Measurements from ENCODE around the gene SLCO1B1. TPM values are rescaled to one million over a fixed set of nuclear protein-coding genes. Genes with fewer than 3 reads are reported as not detected.

SLCO1B1 gene
- total RNA-seq, 1 donor from 2014 or later: not detected

GRCh38 chr12:21264232-21264631, 133.2 kb downstream of the SLCO1B1 start:
- Histone ChIP-seq H3K36me3 (no peaks in the 10 kb centered on the region), H3K4me1 (no peaks in the 10 kb centered on the region), H3K4me3 (no peak overlapping the region), H3K9me3 (peaks cover 0 to 7% of the 10 kb centered on the region in 2 donors), H3K27ac (no peak overlapping the region), H3K27me3 (no peaks in the 10 kb centered on the region)
- DNase-seq (ENCODE audit: low spot score in 2 of 2): no peak
- intact Hi-C loops (cut with DNase I): no loop called here
- TF ChIP-seq, protein P1, sequence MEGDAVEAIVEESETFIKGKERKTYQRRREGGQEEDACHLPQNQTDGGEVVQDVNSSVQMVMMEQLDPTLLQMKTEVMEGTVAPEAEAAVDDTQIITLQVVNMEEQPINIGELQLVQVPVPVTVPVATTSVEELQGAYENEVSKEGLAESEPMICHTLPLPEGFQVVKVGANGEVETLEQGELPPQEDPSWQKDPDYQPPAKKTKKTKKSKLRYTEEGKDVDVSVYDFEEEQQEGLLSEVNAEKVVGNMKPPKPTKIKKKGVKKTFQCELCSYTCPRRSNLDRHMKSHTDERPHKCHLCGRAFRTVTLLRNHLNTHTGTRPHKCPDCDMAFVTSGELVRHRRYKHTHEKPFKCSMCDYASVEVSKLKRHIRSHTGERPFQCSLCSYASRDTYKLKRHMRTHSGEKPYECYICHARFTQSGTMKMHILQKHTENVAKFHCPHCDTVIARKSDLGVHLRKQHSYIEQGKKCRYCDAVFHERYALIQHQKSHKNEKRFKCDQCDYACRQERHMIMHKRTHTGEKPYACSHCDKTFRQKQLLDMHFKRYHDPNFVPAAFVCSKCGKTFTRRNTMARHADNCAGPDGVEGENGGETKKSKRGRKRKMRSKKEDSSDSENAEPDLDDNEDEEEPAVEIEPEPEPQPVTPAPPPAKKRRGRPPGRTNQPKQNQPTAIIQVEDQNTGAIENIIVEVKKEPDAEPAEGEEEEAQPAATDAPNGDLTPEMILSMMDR (IDR thresholded peaks at IDR 0.05): no peak

DNA sequence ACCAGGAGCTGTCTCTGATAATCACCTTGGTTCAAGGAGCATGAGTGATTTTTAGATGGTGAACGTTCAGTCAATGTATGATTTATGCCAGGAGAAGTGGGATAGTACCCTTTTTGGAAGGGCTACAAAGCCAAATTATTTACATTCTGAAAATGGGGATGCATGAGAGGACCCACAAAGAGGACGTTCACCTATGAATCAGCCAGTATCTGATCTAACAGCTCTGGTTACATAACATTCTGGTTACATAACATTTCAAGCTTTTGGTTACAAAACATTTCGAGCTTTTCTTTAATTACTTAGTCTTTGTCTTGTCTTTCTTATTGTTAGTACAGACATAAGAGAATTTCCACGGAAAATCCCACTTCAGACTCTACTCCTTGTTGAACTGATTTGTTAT, 134.9 kb downstream of the SLCO1B1 start:
- Histone ChIP-seq H3K27me3 (no peaks in the 10 kb centered on the region), H3K4me1 (no peaks in the 10 kb centered on the region), H3K4me3 (no peak overlapping the region), H3K27ac (no peak overlapping the region), H3K36me3 (no peaks in the 10 kb centered on the region), H3K9me3 (no peaks in the 10 kb centered on the region)
- intact Hi-C loops (cut with DNase I): no loop called here
- TF ChIP-seq, protein P1 (IDR thresholded peaks at IDR 0.05): no peak
- no peak for DNase-seq (ENCODE audit: low spot score in 2 of 2)

DNA sequence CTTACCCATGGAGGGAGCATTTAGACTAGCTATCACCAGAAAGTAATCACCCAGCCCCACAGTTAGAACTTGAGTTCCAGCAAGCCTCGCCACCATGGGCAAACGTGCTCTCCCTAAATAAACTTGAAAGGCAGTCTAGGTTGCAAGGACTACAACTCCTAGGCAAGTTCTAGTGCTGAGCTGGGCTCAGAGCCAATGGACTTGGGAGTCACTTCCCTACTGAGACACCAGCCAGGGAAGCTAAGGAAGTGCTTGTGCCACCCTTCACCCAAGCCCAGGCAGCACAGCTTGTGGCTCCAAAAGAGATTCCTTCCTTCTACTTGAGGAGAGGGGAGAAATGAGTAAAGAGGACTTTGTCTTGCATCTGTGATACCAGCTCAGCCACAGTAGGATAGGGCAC, 145.8 kb downstream of the SLCO1B1 start:
- intact Hi-C loops (cut with DNase I): no loop called here

More for the DNA sequence above, 145.8 kb downstream of the SLCO1B1 start:
- no peak overlapping the region for H3K4me3 ChIP-seq
- H3K36me3 ChIP-seq: no peaks in the 10 kb centered on the region
- no peaks in the 10 kb centered on the region for H3K4me1 ChIP-seq
- no peaks in the 10 kb centered on the region for H3K27me3 ChIP-seq
- DNase-seq (ENCODE audit: low spot score in 2 of 2): no peak
- TF ChIP-seq, protein P1 (IDR thresholded peaks at IDR 0.05): no peak
- H3K9me3 ChIP-seq: no peaks in the 10 kb centered on the region
- no peak overlapping the region for H3K27ac ChIP-seq

Other genes with a start within 250 kb of the SLCO1B1 start
- gene SLCO1A2, start 203.7 kb downstream of the SLCO1B1 start, total RNA-seq: not detected
- gene IAPP, start 241.7 kb downstream of the SLCO1B1 start, total RNA-seq: not detected